Measurements from ENCODE around the gene KRT83.

The KRT83 gene

DNA sequence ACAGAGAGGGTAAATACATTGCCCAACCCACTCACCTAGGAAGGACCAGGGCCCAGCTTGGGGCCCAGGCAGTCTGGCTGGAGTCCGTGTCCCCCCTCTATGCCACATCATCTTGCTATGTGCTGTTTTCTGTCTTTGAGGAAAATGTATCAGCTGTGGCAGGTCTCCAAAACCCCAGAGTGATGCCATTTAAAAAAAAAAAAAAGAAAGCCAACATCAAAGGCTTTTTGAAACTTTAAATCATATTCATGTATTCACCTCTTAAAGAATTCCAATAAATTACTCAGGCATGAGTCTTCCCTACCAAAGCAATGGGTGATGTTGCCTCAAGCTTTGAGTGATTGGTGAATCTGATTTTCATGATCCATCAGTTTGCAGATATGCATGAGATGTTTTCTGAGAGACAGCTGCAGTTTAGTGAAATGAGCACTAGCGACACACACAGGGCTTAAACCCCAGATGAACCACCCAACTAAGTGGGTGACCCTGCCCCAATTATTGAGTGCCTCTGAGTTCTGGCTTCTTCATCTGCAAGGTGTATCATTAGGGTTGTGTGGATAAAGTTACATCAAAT lies 35.9 kb downstream of the KRT83 start:
- no peak for DNase-seq

DNA sequence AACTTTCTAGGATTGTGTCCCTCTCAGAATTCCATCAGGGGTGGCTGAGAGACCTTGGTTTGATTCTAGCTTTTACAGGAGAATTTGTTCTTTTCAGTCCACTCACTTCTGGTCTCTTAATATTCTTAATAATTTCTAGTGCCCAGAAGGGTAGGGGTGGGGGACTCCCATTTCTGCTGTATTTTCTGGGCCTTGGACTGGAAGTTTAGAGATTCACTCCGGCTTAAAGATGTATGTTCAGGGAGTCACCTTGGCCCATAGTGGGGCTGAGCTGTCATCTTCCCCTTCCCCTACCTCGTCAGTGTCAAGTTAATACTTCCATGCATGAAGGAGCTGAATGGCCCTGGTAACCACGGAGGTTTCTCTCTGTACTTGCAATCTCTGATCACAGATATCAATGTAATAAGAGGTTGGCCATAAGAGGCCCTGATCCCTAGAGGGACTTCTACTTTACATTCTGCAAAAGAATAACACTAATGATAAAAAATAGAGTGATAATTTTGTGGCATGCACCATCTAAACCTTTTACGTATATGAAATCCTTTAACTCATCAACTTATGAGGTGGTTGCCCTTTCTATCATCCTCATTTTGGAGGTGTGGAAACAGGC lies 36.5 kb downstream of the KRT83 start:
- DNase-seq = no peak

DNA sequence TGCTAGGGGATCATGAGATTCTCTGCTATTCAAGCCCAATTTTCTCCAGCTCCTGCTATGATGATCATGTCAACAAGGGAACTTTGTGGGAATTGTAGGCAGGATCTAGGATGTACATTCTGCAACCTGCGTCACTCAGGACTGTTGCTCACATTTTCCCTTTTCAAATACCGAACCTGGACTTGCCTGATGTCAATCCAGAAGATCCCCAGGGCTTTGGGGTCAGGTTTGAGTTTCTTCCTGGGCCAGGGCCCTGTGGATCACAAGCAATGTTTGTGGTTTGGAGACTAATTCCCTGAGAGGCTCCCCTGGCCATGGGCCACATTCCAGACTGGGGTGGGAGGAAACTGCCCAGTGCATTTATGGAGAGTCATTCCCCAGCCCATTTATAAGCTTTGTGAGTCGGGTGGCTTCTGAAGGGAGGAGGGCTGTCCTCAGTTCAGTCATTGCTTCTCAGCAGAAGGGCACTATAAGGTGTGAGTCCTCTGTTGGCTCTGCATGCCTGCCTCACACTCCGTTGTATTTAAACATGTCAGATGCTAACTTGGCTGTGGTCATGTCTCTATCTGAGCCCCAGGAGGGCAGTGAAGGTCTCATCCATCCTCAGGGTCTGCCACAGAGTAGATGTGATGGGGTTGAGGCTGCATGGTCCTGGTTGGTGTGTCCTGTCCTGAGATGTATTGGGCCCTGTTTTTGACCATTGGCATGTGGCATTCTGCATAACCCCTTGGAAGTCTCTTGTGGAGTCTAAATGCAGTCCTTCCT lies 40.2 kb downstream of the KRT83 start:
- no peak for DNase-seq

DNA sequence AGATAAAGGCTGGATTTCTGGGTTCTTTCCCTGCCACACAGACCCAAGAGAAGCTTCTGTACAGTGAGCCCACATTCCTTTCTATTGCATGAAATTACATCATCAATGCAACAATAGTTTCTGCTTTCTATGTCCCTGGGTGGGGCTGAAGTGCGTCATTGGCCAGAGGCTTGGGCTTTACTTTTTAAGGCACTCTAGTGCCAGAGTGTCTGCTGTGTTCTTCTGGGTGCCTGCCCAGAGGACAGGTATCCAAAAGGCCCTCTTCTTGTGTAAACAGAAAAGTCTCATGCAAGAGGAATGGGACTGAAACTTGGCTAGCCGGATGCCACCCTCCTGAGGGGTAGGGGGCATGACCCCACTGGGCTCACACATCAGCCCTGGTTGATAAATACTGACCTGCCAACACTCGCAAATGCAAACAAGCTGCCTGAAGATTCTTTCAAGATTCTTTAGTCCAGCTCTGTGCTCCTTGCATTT lies 40.8 kb downstream of the KRT83 start:
- DNase-seq = no peak

DNA sequence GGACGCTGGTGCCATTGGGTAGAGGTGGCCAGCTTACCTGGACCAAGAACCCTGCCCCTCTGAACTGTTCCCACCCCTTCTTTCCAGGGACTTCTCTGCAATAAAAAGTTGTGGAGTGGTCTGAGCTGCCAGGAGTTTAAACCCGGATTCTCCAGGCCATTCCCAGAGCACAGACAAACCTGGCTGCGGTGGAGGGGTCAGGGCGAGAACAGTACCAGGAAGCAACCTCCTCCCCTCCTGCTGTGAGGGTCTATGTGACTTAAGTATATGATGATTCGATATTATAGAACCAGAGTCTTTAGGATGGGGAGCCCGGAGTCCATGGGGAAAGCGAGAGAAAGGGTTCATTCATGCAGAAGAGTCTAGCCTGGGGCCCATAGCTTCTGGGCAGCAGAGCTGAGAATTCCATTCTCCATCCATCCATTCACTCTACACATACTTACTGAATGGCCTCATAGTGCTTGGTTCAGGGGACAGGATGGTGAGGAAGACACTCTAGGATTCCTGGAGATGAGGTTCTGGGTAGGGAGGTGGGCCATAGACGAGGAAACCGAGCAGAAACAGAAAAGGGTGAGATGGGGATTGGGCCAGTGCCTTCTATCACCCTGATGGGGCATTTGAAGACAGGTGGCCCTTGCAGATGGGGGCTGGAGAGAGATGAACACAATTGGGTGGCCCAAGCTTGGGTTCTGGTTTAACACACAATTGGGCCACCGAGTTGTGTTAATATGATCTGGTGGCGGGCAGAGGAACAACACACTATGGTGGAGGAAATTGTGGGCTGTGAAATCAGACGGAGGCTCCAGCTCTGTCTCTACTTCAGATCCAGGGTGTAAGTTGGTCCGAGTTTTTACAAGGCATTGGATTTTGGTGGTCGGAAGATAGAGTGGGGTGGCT lies 41.5 kb downstream of the KRT83 start:
- no peak for DNase-seq

DNA sequence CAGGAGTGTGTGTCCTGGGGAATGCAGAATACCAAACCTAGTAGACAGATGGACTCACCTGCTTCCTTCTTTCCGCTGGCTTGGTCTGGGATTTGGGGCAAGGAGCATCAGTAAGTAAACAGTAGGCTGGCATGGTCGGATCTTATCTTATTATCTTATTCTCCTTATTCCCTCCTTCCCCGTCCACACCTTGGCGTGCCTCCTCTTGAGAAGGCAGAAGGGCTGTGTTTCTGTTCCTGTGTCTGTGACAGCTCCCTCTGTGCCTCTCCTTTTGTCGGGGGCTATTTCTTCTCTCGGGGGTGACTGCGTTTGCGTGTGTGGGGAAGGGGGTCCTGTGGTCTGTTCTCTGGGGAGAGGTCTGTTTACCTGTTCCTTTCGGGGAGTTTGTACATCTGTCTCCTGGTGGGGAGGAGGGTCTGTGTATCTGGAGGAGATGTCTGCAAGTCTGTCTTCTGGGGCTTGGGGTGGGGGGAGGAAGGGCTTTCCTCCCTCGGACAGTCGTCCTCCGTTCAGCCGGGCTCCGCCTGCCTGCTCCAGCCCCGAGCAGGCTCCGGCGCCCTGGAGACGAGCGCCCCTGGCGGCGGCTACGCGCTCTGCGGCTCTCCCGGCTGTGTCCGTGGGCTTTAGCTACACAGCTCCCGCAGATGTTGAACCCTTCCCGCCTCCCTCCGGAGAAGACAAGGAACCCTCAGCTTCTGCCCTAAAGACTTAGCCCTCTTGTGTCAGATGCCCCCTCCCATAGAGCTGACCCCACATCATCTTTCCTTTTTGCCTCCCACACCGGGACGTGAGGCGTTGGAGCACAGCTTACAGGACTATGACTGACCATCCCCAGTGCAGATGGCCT lies 42.4 kb downstream of the KRT83 start:
- DNase-seq = peak; percentile 64 to 79 (median 76)

DNA sequence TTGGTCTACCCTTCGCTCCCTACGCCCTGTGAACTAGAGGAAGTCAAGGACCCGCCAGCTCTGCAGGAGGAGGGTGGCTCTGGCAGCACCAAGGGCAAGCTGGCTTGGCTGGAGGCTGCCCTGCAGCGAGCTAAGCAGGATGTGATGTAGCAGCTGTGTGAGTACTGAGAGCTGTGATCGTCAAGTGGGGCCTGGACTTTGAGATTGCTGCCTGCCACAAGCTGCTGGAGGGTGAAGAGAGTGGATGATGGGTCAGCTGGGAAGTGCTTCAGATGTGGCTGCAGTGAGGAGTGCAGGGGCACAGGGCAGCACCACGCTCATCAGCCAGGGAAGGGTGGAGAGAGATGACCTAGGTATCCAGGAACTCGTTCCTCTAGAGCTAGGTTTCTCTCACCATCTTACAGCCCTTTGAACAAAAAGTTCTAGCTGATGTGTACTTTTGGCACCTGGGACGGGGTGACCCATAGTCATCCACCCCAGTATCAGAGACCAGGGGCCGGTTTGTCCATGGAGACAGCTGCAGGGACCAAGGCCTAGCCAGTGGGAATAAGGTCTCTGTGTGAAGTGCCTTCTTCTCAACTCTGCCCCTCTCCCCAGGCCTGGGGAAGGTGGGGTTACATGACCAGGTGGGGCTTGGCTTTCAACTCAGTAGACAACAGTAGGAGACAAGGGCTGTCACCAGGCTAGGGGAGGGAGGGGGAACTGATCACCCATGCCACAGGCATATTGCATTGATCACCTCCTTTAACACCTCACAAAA lies 43.5 kb downstream of the KRT83 start:
- DNase-seq = peak in 1 of 3 experiments; percentile 48

DNA sequence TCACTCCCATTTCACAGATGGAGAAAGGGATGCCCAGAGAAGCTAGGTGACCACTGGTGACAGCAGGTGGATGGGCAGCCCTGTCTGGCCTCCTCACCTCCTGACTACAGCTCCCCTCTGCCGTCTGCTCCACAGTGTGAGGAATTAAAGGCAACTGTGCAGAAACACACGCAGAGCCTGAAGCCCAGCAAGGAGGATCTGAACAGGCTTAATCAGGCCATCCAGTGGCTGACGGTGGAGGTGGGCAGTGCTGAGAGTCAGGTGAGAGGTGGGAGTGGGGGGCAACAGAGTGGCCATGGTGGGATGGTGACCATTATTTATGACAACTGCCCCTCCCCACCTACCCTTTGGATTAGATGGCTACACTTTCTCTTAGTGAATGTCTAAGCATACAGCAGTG lies 45.5 kb downstream of the KRT83 start:
- no peak for DNase-seq

DNA sequence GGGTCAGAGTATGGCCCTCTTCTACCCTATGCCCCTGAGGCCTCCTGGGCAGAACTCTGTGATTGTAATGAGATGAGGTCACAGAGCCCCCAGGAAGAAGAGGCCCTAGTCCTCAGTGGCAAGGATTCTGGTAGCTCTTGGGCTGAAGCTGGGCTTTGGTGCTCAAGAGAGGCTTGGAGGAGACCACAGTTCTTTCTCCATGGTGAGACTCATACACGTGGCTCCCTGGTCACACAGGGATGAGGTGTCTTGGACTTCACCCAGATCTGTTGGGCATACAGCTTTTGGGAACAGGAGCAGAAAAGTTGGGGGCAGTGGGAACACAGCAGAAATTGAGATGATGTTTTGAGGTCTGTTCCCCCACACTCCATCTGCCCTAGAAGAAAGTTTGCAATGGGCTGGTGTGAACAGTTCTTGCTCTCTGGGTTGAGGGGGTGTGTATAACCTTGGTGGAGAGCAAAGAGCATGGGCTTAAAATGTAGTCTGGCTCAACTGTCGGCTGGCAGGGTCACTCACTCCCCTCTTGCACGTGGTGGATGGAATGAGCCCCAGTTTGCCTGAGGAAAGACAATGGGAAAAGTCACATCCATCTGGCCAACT lies 46.6 kb downstream of the KRT83 start, which contains the start of gene KRT86:
Gene KRT86, plus strand, starts transcription at position 125 of the 600 bp plus-strand sequence. CDS start 27,272 bp downstream, outside the sequence.
- no peak for DNase-seq

DNA sequence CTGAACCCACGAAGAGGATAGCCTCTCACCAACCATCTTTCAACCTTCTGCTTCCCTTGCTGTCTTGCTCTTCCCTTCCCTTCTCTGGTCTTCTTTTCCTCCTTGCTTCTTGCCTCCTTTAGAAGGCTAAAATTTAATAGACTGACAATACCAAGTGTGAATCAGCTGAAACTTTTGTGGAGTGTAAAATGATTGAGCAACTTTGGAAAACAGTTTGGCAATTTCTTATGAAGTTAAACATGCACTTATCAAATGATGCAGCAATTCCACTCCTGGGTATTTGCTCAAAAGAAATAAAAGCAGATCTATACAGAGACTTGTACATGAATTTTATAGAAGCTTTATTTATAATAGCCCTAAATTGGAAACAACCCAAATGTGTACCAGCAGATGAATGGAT lies 50.0 kb downstream of the KRT83 start:
- DNase-seq = no peak

DNA sequence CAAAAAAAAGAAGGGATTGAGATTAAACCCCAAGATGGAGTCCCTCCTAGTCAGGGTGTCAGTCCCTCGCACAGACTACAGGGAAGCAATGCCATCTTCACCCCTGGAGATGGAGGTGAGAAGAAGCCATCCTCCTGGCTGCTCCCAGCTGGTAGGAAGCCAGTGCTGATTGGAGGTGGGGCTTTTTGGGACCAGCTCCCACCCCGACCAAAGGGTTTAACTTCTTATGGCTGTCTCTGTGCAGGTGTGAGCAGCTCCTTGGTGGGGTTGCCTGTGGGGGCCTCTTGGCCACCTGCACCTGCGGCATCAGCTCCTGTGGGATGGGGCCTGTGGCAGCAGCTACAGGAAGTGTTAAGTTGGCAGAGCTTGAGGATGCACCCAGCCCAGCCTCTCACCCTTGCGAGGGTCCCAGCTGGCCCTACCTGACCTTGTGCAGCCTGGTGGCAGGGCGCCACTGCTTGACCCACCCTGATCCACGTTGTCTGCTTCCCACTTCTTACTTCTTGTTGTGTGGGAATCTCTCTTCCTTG lies 50.6 kb downstream of the KRT83 start:
- no peak for DNase-seq

DNA sequence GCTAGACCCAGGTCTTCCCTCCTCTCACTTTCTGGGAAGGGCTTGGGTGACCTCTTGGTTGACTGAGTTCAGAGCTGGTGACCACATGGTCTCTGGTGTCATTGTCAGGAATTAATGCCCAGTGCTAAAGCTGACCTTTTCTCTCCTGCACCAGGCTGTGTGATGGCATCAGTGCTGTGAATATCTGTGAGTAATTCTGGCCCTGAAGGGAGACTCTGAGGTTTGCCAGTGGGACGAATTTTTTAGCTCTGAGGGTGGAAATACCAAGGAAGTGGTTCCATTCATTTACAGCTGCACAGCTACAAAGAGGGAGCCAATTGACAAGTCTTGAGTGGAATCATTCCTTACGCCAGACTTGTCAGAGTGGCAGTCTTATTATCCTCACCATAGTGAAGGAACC lies 53.0 kb downstream of the KRT83 start:
- no peak for DNase-seq

DNA sequence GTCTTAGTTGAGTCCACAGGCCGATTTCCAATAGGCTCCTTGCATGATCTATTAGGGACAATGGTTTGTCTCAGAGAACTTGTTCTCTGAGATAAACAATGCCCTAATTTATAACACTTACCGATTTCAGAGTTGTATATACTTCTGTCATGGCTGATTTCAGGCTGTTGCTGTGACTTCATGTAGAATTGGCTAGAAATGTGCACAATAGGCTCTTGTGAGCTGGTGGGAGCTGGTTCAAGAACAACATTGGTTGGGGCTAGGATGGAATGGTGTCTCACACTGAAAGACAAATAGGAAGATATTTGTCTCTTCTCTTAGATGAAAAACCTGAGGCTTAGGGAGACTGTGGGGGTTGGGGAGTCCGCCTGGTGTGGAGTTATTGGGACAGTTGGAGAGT lies 53.5 kb downstream of the KRT83 start:
- no peak for DNase-seq

DNA sequence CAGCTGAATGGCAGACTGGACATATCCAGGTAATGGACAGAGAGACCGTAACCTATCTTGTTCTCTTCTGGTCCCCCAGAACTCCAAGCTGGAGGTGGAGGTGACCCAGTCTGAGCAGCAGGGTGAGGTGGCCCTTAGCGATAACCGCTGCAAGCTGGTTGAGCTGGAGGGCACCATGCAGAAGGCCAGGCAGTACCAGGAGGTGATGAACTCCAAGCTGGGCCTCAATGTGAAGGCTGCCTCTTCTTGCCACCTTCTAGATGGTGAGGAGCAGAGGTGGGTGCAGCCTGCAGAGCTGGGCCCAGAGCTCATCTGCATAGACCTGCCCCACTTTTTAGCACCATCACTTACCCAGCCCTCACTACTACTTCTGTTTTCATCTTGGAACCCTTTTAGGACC lies 53.9 kb downstream of the KRT83 start:
- DNase-seq = no peak

DNA sequence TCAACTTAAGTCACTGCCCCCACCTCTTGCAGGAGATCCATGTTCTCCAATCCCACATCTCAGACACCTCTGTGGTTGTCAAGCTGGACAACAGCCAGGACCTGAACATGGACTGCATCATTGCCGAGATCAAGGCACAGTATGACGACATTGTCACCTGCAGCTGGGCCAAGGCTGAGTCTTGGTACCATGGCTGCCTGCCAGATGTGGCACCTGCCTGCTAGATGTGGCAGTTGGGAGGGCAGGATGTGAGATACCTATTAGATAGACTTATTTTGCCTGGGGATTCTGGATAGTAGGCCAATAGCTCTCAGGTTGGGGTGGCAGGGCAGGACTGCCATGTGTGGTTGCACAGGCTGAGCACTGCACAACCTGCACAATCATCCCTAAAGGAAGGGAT lies 54.7 kb downstream of the KRT83 start:
- DNase-seq = no peak

DNA sequence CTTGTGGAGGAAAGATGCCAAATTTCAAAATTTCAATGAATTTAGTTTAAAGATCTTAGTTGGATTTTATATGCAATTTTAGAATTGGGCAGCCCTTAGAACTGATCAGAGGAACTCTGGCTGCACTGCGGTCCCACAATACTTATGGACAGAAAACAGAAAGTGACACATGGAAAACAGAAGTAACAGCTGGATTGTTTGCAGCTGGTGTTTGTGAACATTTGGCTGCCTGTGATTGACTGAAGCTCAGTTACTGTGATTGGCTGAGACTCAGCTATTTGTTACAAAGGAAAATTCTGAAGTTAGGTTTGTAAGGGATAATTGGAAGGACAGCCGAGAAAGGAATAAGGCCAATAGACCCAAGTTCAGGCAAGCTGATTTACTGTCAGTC lies 56.8 kb downstream of the KRT83 start:
- no peak for DNase-seq
